Measurements from ENCODE around the gene MET.

DNA sequence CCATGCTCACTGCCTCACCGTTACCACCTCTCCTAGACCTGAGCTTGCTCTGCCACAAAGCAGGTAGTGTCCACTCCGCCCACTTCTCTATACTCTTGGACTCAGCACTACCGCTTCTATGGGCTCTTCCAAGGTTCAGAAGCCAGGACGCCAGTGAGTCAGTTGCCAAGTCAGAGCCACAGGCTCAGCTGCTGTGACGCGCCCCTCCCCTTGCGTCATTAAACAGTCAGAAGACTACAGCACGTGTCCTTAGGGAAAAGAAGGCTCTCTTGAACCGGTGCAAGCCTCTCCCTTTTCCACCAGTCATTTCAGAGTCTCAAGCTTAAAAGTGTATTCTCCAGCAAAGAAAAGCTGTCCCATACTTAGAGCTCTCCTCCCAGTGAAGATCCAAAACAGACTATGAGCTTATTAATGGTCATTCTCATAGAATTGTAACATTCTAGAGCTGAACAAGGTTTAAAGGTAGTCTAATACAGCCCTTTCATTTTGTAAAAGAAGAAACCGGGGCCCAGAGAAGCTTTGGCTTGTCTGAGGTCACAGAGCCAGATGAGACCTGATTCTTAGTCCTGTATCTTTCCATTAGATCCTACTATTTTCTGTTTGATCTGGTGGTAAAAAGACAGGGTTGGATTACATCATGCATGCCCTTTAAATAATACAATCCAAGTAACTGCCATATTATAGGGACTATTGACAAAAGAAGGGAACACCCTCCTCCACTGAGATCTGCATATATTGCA lies 40.9 kb upstream of the MET start:
- TF ChIP-seq, protein P1, sequence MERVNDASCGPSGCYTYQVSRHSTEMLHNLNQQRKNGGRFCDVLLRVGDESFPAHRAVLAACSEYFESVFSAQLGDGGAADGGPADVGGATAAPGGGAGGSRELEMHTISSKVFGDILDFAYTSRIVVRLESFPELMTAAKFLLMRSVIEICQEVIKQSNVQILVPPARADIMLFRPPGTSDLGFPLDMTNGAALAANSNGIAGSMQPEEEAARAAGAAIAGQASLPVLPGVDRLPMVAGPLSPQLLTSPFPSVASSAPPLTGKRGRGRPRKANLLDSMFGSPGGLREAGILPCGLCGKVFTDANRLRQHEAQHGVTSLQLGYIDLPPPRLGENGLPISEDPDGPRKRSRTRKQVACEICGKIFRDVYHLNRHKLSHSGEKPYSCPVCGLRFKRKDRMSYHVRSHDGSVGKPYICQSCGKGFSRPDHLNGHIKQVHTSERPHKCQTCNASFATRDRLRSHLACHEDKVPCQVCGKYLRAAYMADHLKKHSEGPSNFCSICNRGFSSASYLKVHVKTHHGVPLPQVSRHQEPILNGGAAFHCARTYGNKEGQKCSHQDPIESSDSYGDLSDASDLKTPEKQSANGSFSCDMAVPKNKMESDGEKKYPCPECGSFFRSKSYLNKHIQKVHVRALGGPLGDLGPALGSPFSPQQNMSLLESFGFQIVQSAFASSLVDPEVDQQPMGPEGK (tag by site-specific recombination; IDR thresholded peaks at IDR 0.05): 0 out of 2 replicates have a peak, but pooled peaks have one; percentile 25
- no peak for TF ChIP-seq CTCF (tag by site-specific recombination; IDR thresholded peaks at IDR 0.05)
- TF ChIP-seq BCL11A (tag by site-specific recombination; IDR thresholded peaks at IDR 0.05; ENCODE audit: low read depth): no peak
- peak; percentile 6; the same call in 1 of the 2 replicates for TF ChIP-seq ZBTB48 (tag by site-specific recombination; IDR thresholded peaks at IDR 0.05)
- TF ChIP-seq ZNF248 (tag by site-specific recombination; IDR thresholded peaks at IDR 0.05): no peak

Measured in HEK293 (cell line).